HuH-7 (cell line): ENCODE results near the gene IP6K2.

Source experiments
- DNase-seq: peaks from one replicate; pipeline ENCODE4 v3.0.0; 2011; ENCODE audit warnings: low spot score

The IP6K2 gene

DNA sequence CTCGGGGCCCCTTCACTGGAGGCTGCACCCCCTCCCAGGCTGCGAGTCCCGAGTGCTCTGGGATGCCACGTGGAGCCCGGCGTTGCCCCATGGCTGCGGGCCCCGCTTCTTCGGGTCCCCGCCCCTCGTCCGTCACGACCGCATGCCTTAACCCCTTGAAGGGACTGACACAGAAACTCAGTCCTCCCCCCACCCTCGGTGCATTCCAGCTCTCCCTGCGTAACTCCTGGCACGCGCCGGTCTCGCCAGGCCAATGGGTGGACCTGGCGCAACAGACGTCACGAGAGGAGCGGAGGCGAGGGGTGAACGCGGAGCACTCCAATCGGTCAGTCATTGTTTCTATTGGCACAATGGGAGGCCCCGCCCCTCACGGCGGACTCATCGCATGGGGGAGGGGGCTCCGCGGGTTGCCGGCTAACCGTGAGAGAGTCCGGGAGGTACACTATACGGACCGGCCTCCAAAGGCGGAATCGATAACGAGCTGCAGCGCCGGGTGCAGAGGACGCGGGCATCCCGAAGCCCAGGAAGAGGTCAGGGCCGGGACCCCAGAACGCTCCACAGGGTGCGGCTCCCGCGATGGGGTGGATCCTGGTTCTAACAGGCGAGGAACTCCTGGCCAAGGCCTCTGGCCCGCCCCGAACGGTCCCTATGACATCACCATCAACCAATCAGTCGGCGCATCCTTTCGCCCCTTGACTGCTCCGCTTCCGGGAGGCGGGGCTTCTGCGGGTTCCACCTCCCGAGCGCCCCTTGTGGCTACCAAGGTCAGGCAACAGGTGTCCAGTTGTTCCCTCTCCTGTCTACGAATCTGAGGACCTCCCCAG lies 53.3 kb downstream of the IP6K2 start:
- peak; percentile 99 for DNase-seq

DNA sequence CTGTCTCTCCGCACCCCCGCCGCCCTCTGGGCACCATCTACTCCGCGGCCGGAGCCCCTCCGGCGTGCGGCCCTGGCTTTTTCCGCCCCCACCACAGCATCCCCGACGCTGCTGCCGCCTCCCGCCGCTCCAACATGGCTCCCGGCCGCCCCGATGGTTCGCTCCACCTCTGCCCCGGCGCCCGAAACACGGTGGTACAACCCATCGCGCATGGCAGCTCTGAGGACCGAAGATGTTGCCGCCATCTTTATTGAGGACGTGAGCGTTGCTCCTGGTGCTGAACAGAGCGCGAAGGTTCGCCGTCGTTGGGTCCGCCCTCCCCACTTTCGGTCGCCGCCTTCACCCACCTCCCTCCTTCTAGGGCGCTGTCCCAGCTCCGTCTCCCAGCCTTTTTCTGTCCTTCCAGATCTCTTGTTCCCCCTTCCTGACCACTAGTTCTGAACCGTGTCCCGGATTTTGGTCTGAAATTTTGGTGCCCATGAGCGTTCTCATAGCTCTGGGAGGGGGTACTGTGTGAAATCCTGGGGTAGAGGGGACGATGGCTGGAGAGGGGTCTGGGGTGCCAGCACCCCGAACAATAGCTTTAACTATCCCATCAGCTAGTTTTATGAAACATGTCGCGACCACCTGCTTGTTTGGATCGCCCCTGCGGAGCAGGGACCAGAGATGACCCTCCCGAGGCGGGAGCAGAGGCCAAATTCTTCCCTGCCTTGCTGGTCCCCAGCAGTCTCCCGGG lies 54.1 kb downstream of the IP6K2 start, which contains the start of gene CELSR3:
CELSR3 (minus strand) TSS at position 134 of the 736 bp plus-strand sequence. CDS start 252 bp downstream, outside the sequence.
- peak; percentile 82 for DNase-seq

DNA sequence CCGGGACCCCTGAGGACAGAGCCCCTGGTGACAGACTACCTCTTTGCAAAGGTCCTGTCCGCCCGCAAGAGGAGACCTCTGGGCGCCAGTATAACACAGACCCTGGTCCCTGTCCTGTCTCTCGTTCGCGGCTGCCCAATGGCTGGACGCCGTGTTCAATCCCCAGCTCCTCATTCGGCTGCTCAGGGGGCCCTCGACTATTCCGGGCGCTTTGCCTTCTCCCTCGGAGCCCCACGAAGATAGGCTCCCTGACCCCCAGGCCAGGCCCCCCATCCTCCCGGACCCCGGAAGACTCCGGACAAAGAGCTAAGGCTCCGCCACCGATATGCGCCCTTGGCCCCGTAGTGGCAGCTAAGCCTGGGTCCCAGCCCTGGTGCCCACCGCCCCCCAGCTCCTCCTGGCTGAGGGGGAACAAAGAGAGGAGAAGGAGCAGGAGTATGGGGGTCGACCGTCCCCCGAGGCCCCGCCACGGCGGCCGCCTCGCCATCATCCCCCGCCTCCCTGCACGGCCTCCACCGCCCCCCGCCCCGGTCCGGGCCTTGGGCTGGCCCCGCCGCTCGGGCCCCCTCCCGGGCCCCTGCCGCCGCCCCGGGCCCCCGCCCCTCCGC lies 54.8 kb downstream of the IP6K2 start:
- peak; percentile 73 for DNase-seq

DNA sequence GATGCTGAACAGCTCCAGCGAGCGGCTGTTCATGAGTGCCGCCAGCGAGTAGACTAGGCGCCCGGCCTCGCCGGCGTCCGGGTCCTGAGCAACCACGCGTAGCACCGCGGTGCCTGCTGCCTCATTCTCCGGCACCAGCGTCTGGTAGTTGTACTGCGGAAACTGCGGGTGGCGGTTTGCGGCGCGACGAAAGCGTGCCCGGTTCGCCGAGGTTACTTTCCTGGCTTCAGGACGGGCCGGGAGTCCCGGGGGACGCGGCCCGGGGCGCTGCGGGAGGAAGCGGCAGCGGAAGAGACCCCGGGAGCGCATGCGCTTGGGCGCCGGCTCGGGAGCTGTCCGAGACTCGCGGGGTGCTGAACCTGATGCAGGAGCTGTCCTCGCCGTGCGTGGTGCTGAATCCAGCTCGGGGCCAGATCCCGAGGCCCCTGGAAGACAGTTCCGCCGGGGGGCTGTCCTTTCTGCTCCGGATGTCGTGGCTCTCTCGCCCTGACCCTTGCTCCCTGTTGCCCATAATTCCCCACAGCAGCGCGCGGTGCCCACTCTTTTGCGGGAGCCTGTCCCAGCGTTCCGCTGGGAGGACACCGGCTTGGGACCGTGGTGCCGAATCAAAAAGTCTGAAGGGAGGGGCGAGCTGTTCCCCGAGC lies 55.4 kb downstream of the IP6K2 start:
- DNase-seq = peak; percentile 97

DNA sequence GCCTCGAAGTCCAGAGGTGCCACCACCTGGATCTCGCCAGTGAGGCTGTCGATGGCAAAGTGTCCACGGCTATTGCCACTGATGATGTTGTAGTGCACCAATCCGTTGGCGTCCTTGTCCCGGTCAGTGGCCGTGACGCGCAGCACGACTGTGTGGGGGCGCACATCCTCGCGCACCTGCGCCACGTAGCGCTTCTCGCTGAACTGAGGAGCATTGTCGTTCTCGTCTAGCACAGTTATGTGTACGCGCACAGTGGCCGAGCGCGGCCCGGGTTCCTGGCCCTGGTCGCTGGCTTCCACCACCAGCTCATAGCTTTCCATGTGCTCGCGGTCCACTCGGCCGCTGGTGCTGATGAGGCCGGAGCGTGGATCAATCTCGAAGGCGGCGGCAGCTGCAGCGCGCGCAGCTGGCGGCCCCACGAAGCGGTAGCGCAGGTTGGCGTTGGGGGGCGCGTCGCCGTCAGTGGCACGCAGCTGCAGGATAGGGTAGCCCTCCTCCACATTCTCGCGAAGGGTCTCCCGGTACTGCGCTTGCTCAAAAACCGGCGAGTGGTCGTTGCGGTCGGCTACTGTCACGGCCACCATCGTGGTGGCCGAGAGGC lies 56.1 kb downstream of the IP6K2 start:
- no peak for DNase-seq

DNA sequence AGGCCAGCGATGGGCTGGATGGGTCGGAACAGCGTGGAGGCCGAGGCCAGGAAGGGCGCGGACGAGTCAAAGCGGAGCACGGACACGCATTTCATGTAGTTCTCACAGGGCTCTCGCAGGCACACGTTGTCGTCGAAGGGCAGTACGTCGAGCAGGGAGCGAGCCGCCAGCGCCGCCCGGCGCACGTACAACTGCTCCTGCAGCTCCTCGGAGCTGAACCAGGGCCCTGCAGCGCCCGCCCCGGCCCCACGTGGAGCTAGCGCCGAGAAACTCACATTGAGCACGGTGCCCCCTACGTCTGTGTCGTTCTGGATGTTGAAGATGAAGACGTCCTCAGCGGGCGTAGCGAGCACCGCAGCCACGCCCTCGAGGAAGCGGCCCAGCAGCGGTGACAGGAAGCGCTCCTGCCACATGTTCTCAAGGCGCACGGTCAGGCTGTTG lies 60.2 kb downstream of the IP6K2 start:
- no peak for DNase-seq

DNA sequence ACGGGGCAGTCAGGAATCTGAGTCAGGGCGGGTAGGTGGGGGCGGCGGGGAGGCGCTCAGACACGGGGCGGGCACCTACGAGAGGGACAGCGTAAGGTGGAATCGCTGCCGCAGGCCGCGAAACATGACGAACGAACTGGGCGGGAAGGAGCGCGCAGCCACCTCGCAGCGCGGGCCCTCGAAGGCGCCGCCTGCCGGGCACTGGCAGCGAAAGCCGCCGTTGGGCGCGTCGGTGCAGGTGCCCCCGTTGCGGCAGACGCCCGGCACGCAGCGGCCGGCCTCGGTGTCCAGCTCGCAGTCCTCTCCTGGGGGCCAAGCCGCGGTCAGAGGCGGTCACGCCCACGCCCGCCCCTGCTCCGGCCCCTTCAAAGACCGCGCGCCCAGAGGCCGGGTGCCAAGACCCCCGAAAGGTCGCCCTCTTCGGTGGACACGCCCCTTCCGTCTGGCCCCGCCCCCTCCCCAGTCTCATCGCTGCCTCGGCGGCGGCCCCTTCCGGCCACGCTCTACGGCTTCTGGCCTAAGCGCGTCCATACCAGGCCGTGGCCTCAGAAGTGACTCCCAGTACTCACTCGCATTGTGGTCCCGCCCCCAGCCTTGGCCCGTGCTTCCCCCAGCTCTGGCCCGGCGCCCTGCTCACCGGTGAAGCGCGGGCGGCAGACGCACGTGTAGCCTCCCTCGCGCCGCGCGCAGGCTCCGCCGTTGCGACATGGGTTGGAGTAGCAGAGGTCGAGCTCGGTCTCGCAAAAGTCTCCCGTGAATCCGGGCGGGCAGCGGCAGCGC lies 60.8 kb downstream of the IP6K2 start:
- no peak for DNase-seq

DNA sequence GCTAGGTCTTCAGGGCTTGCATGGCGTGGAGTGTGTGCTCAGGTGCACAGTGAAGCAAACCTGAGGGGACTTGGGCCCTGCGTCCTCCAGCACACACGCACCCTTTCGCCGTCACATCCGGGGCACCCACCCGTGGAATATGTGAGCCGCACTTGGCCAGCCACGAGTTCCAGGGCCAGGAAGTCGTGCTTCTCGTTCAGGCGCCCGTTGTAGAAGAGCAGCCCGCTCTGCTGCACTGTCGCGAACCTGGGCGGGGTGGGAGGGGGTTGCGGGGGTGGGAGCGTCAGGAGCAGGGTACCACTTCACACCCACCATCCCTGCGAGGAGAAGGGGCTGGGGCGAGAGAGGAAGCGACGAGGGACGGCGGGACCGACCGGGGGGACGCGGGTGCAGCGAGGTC lies 61.4 kb downstream of the IP6K2 start:
- DNase-seq = no peak

DNA sequence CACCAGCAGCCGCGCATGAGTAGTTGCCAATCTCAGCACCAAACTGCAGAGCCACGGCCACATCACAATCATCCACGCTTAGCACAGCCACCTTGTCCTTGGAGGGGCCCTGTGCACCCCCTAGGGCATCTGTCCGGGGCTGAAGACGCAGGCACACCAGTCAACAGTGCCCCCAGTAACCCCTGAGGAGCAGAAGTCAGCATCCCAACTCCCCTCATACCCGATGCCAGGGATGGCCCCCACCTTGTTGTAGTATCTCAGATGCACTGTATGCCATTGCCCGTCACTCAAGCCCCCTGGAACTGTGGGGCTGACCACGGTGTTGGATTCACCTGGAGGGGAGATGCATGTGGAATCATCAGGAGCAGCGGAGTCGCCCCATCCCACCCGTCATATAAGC lies 62.0 kb downstream of the IP6K2 start:
- DNase-seq = no peak

DNA sequence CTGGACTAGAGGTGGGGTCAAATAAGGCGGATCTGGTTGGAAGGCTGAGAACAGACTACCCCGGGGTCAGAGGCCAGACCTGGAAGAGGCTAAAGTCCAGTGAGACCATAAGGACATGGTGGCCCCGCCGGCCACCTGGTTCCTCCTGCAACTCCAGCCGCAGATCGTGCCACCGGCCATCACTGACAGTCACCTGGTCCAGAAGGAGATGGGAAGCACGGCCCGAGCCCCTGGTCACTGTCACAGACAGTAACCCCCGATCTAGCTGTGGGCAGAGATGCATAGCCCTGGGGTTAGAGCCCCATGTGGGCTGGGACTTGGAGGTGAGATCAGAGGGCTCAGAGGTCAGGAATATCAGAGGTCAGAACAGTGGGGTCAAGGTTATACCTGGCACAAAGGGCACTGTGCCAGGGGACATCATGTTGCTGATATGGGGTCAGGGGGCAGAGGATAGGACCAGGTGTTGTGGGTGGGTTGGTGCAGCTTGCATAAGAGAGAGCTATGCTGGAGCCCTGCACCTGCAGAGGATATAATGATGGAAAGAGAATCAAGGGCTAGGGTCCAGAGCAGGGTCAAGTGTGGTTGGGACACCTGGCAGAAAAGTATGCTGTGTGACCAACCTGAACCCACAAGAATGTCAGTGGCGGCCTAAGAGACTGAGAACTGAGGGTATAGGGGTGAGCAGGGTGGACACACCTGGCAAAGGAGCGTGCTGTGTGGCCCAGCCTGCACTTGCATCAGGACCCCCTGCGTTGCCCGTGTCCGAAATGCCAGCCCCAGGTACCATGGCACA lies 63.9 kb downstream of the IP6K2 start:
- DNase-seq = no peak

DNA sequence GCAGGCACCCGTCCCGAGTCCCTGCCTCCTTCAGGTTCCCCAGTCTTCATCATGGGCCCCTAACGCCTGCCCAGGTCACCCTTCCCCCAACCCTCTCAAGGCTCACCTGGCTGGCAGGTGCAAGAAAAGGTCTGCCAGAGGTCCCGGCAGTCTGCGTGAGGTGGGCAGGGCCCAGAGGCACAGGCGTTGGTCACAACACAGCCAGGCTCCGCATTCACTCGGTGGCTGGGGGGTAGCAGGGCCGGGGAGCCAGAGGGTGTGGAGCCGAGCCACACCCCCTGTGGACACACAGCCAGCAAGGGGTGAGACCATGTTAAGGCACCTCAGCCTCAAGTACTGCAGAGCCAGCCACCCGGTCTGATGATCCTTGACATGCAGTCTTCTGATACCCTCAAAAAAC lies 65.2 kb downstream of the IP6K2 start:
- DNase-seq = no peak

DNA sequence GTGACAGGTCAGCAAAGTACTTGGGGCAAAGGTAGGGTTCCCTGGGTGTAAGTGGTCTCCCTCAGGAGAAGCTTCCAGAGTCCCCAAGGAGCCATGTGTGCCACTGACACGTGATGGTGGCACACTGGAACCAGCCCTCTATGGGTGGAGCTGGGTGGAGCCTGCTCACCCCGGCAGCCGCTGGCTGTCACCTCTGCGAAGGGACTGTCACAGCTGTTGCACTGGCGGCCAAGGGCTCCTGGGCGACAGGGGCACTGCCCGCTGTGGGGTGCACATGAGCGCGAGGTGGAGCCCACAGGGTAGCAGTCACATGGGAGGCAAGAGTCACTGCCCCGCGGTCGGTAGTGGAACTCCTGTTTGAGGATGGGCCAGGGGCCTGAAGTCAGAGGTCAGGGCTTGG lies 66.3 kb downstream of the IP6K2 start:
- no peak for DNase-seq

DNA sequence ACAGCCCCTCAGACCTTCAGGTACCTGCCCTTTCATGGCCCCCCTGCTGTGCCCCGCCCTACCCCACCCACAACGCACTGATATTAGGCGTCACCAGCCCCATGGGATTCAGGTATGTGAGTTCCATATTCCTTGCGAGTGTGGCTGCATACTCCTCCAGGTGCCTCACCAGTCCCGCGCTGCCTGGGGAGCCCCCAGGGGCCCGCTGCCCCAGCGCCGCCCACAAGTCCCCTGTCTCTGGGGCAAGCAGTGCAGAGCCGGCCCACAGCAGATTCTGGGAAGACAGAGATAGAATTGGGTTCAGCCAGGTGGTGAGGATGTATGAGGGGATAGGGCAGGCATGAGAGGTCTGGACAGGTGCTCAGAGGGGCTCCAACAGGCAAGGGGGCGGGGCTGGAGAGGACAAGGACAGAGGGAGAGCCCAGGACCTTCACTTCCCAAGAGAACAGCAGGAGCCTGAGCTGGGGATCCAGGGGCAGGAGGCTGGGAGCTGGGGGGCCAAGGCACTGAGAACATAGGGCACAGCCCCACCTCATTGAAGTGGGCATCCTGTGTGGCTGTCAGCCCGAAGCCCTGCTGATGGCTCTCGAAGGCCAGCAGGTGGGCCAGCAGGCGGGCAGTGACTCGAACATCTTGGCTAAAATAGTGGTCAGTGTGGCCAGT lies 68.7 kb downstream of the IP6K2 start:
- no peak for DNase-seq

DNA sequence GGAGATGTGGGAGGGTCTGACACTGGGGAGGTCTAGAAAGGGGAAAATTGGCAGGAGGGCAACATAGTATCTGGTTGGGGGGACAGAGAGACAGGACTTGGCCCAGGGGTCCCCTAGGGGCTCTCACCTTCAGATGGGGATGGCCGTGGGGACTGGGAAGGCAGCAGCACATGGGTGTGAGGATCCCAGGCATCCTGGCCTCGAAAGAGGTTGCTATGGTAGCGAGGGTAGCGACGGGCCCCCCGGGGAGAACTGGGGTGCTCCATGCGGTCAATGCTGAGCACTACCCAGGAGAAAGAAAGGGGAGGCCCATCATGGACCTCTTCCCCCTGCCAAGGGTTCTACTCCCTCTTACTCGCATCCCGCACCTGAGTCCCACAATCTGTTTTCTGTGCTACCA lies 69.3 kb downstream of the IP6K2 start:
- no peak for DNase-seq

DNA sequence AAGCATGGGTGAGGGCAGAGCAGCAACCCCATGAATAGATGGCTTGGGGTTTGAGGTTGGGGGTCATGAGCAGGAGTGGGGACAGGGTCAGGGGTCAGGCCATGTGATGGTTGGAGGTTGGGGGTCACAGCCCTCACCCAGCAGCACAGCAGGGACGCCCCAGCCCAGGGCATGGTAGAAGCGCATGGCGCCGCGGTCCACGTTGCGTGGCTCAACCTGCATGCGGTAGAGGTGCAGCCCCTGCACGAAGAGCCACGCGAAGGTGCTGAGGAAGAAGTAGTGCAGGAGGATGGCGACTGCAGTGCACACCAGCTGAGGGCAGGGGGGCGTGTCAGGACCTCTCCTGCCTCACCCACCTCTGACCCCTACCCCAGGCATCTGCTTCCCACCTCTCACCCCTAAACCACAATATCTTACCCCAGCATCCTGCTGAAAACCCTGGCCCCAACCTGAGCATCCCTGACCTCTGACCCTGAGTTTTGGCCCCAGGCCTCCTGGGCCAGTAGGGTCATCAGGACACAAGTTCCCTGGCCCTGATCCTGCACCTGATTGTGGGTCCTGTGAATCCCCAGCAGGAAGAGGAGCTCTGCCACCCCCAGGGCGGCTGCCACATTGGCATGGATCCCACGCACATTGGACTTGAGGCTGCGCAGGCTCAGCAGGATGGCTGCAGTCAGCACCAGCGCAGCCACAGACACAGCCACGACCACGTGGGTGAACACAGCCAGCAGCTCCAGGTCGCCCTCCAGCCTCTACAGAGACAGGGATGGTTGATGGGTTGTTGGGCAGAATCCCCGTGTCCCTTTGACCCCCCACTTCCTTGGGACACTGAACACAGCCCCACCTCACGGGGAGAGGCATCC lies 71.9 kb downstream of the IP6K2 start:
- no peak for DNase-seq

DNA sequence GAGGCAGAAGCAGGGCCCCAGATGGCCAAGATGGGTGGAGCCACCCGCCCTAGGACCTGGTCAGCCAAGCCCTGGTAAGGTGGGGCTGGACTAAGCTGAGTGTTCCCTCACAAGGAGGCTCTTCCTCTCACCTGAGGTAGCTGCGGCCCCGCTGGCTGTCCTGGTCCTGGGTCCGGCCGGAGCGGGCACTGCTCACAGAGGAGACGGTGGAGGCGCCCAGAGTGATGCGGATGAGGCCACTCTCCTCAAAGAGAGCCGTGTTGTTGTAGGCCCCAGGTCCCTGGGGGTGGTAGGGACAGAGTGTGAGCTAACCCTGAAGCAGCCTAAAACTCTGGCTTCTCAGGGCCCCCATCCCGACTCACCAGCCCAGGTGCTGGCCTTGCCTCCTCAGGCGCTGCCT lies 74.4 kb downstream of the IP6K2 start:
- no peak for DNase-seq

DNA sequence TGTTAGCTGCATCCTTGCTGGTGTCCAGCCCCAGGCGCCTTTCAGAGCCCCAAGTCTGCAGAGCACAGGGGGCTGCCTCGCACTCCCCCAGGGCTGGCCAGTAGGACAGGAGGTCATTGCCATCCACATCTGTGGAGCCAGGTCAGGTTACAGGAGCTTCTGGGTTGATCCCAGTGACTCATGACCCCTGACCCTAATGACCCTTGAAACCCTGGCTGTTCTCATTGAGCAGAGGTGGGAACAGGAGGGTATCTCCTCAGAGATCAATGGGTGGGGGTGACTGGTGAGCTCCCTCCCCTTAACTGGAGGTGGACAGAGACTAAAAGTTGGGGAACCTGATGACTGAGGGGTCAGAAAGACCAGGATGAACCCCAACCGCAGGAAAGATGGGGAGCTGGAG lies 75.6 kb downstream of the IP6K2 start:
- DNase-seq = no peak

DNA sequence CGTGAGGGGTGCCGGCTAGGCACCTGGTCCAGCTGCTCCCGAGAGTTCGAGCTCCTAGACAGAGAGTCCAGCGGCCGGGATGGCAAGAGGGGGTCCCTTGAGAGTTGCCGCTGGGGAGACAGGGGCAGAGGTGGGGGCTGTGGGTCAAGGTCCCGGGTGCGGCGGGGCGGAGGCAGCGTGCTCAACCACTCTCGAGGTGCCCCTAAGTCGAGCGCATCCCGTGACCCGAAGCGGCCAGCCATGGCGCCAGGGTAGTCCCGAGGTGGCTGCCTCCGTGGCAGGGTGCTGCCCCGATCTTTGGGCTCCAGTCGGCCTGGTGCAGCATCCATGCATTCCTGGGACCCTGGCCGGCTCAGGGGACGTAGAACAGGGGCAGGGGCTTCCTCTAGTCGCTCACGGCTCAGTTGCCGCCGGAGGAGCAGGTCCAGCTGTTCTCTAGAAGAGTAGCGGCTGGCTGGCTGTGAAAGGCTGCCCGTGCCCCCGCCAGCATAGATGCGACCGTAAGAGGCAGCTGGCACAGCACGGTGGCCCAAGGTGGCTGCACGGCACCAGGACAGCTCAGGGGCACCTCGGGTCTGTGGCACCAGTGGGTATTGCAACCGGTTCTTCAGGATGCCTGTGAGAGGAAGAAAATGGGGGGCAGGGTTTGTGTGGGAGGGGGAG lies 76.9 kb downstream of the IP6K2 start:
- DNase-seq = no peak
